ENCODE data around the gene ZBTB8OS.
"Not testable (repeated sequence)": the region's sequence is repeated elsewhere in the genome, so short reads cannot be mapped to it uniquely, and the experiment has no call there.

Gene ZBTB8OS

GRCh38 chr1:32650248-32650751, at the start of gene ZBTB8OS:
ZBTB8OS (minus strand) TSS chr1:32650550; CDS start chr1:32650529, 21 bp downstream.
- DNase-seq = peak; percentile 48

- DNase-seq = not testable (repeated sequence)
Observed at GRCh38 chr1:32696996-32697395, 46.6 kb upstream of the ZBTB8OS start.

GRCh38 chr1:32696041-32696440, 45.7 kb upstream of the ZBTB8OS start:
- DNase-seq = no peak

GRCh38 chr1:32695098-32695904, 45.0 kb upstream of the ZBTB8OS start:
- DNase-seq = no peak

GRCh38 chr1:32693455-32694174, 43.3 kb upstream of the ZBTB8OS start:
- DNase-seq = no peak

- DNase-seq = no peak
Observed at GRCh38 chr1:32686387-32686786, 36.0 kb upstream of the ZBTB8OS start.

GRCh38 chr1:32685498-32685897, 35.1 kb upstream of the ZBTB8OS start:
- no peak for DNase-seq

GRCh38 chr1:32684167-32684811, 33.9 kb upstream of the ZBTB8OS start:
- no peak for DNase-seq

- no peak for DNase-seq
Observed at GRCh38 chr1:32683397-32683796, 33.0 kb upstream of the ZBTB8OS start.

GRCh38 chr1:32681999-32682398, 31.6 kb upstream of the ZBTB8OS start:
- DNase-seq = no peak

- DNase-seq = no peak
Observed at GRCh38 chr1:32681509-32681908, 31.2 kb upstream of the ZBTB8OS start.

- DNase-seq = no peak
Observed at GRCh38 chr1:32680642-32681041, 30.3 kb upstream of the ZBTB8OS start.

- not testable (repeated sequence) for DNase-seq
Observed at GRCh38 chr1:32679993-32680392, 29.6 kb upstream of the ZBTB8OS start.

- no peak for DNase-seq
Observed at GRCh38 chr1:32676945-32677344, 26.6 kb upstream of the ZBTB8OS start.

- DNase-seq = not testable (repeated sequence)
Observed at GRCh38 chr1:32668716-32669115, 18.4 kb upstream of the ZBTB8OS start.

GRCh38 chr1:32666901-32667566, 16.7 kb upstream of the ZBTB8OS start:
- no peak for DNase-seq

- no peak for DNase-seq
Observed at GRCh38 chr1:32665915-32666314, 15.6 kb upstream of the ZBTB8OS start.

GRCh38 chr1:32659581-32659980, 9.2 kb upstream of the ZBTB8OS start:
- no peak for DNase-seq

- no peak for DNase-seq
Observed at GRCh38 chr1:32652244-32652962, 2.1 kb upstream of the ZBTB8OS start.

GRCh38 chr1:32651461-32652073, 1.2 kb upstream of the ZBTB8OS start:
- no peak for DNase-seq

GRCh38 chr1:32650752-32651460, 556 bp upstream of the ZBTB8OS start, which contains the start of gene RBBP4:
RBBP4 (plus strand) TSS chr1:32651208; CDS start chr1:32651307, 99 bp downstream.
- DNase-seq = peak; percentile 95

Measured in GOT3 (cell line).